Superior temporal gyrus (tissue), 1 donor: ENCODE measurements around the gene KCNB1.

Experiments used
- DNase-seq: peaks from one replicate; pipeline ENCODE4 v3.0.0-alpha.2; 2016; ENCODE audit errors: extremely low spot score

Gene KCNB1

GRCh38 chr20:49482621-49483017, at the start of gene KCNB1:
KCNB1 (minus strand) TSS chr20:49482668; CDS start chr20:49482480, 188 bp downstream.
- DNase-seq: no peak

GRCh38 chr20:49529470-49529869, 47.0 kb upstream of the KCNB1 start:
- DNase-seq: no peak

DNA sequence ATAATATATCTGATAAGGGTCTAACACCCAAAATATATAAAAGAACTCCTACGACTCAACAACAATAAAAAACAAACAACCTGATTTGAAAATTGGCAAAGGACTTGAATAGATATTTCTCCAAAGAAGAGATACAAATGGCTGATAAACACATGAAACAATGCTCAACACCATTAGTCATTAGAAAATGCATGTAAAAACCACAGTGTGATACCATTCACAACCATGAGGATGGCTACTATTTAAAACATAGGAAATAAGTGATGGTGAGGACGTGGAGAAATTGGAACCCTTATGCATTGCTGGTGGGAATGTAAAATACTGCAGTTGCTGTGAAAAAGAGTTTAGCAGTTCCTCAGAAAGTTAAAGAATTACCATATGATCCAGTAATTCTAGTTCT, 44.1 kb upstream of the KCNB1 start:
- DNase-seq: no peak

- no peak for DNase-seq
These were observed 43.6 kb upstream of the KCNB1 start for GRCh38 chr20:49526056-49526455.

GRCh38 chr20:49523767-49524360, 41.4 kb upstream of the KCNB1 start:
- no peak for DNase-seq

DNA sequence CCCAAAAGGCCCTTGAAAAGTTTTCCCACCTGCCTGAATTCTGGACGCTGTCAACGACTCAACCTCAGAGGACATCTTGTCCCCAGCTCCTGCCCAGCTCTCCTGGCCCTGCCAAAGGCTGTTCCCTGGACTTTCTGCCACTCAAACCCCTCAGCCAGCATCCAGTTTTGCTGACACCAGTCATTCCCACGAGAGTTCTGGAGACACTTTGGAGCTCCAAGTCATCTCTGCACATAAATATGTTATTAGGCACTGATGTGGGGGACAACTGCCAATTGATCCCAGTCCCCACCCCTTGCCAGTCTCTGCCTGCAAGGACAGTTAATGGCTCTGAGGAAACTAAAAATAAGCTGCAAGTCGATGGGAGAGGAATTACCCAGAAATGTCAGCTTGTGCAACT, 38.9 kb upstream of the KCNB1 start:
- DNase-seq: no peak

GRCh38 chr20:49519777-49520359, 37.4 kb upstream of the KCNB1 start:
- no peak for DNase-seq

DNA sequence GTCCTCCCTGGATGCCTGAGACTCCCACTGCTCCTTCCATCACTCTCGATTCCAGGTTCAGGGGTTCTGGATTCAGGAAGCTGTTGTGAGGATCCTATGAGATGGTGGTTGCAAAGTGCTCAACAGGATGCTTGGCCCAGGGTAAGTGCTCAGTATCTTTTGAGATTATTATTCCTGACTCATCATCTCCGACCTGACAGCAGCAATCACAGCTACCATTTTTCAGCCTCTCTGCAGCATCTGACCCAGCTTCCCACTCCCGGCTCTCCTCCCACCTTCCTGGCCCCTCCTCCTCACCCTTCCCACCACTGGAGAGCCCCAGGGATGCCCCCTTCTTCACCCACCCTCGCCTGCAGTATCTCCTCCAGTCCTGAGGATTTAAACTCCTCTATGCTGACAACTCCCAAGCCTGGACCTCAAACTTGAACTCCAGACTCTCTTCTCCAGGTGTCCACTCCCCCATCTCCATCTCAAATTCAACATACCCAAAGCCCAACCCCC, 36.8 kb upstream of the KCNB1 start:
- DNase-seq: no peak

DNA sequence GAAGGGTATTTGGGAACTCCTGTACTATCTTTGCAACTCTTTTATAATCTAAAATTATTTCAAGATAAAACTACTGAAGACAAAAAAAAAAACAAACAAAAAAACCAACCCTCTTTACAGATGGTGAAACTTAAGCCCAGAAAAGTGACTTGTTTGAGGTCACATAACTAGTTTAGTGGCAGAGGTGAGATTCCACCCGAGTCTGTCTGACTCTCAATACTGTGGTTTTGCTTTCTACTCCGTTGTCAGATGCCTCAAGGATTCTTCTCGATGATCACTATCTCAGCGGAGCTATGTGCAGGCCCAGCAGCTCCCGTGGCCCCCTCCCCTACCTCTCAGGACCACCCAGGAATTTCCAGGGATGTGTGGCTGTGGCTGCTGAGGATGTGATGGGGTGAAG, 36.1 kb upstream of the KCNB1 start:
- no peak for DNase-seq

DNA sequence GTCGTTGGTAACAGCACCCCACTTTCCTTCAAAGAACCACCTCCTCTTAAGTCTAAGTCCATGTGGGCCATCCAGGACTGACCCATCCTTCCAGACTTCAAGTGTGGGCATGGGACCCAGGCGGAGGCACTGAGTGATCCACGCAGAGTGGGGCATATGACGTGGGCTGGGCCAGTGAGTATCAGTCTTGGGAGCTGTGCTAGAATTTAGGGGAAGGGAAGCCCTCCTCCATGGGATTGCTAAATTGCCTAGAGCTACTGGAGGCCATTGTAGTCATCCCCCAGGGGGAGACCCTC, 35.3 kb upstream of the KCNB1 start:
- no peak for DNase-seq

GRCh38 chr20:49516916-49517804, 34.7 kb upstream of the KCNB1 start:
- DNase-seq: no peak

DNA sequence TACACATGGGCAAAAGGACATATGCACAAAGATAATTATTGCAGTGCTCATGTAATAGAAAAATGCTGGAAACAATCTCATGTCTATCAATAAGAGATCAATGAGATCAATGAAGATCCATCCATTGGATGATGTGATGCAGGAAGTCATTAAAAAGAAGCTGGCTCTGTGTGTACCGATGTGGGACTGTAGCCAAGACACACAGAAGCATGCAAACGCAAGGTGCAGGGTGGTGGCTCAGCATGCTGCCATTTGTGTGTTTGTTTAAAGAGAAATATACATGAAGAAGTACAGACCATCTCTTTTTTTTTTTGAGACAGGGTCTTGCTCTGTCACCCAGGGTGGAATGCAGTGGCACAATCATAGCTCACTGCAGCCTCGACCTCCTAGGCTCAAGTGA, 33.1 kb upstream of the KCNB1 start:
- DNase-seq: no peak

GRCh38 chr20:49513517-49513916, 31.0 kb upstream of the KCNB1 start:
- DNase-seq: no peak

GRCh38 chr20:49513009-49513408, 30.5 kb upstream of the KCNB1 start:
- no peak for DNase-seq

DNA sequence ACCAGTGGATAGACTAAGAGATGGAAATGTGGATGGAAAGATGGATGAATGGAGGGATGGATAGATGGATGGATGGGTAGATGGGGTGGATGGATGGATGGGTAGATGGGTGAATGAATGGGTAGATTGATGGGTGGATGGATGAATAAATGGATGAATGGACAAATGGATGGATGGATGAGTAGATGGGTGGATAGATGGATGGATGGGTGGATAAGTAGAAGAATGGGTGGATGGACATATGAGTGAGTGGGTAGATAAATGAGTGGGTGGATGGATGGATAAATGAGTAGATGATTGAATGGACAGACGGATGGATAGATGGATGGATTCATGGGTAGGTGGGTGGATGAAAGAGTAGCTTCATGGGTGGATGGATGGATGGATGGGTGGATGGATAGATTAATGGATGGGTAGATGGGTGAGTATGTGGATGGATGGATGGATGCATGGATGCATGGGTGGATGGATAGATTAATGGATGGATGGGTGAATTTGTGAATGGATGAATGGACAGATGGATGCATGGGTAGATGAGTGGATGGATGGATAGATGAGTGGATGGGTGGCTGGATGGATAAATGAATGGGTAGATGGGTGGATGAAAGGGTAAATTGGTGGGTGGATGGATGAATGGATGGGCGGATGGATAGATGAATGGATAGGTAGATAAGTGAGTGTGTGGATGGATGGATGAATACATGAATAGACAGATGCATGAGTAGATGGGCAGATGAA, 29.5 kb upstream of the KCNB1 start:
- DNase-seq: no peak

- DNase-seq: no peak
These were observed 28.2 kb upstream of the KCNB1 start for GRCh38 chr20:49510562-49511122.

DNA sequence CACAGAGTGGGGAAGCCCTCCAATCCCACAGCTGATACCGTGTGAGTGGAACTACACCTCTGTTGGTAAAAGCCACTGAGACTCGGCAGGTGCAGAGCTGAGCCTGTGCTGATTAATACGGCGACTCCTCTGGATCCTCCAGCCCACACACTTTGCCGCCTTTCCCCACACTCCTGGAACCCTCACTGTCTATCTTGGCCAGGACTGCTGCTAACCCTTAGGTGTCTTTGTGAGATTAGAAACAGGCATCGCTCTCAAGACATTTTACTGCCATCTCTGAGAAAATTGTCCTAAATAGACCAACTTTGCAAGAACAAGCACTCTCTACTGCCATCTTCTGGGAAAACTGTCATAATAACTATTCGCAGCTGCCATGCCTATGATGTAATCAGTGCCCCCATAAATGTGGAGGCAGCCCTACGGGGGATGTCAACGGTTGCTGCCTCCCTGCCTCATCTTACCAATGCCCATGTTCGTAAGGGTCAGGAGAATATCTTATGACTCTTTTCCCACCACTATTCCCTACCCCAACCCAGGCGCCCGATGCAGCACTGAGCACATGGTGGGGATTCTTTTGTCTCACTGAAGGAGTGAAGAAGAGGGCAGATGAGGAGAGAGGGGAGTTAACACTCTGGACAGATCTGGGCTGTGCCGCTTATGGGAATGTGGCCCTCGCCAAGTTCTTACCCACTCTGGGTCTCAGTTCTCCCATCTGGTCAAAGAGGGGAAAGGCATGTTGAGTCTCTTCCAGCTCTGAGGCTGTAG, 26.1 kb upstream of the KCNB1 start:
- DNase-seq: peak; percentile 84

- no peak for DNase-seq
These were observed 25.4 kb upstream of the KCNB1 start for GRCh38 chr20:49507741-49508434.

- peak; percentile 64 for DNase-seq
These were observed 23.1 kb upstream of the KCNB1 start for GRCh38 chr20:49505518-49505917.

DNA sequence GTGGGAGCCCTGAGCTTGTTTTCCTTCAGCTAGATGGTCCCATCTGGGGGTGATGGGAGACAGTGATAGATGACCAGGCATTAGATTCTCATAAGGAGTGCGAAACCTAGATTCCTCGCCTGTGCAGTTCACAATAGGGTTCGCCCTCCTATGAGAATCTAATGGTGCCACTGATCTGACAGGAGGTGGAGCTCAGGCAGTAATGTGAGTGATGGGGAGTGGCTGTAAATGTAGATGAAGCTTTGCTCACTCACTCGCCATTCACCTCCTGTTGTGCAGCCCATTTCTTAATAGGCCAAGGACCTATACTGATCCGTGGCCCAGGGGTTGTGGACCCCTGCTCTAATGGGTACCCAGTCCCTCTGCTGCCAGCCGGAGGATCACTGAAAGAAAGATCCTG, 20.7 kb upstream of the KCNB1 start:
- no peak for DNase-seq

GRCh38 chr20:49501917-49502316, 19.4 kb upstream of the KCNB1 start:
- DNase-seq: no peak
